Keratinocyte (primary cell): ENCODE measurements around the gene SLC17A5.

Experiments
- CTCF ChIP-seq, 3 experiments: IDR thresholded peaks in 1 of 3; conservative IDR thresholded peaks in 1 of 3; optimal IDR thresholded peaks in 1 of 3; 2 replicates in 2 of 3; 3 replicates in 1 of 3; pipeline versions ENCODE3 to v1.5.1; 2011; ENCODE audit warnings: low read length in 3 of 3, mild to moderate bottlenecking in 3 of 3, moderate library complexity in 2 of 3, control low read depth in 1 of 3, inconsistent platforms in 1 of 3; ENCODE audit not compliant: insufficient read depth in 2 of 3; ENCODE audit errors: extremely low read depth in 1 of 3
- EZH2 ChIP-seq: IDR thresholded peaks from one replicate; pipeline ENCODE4 v1.6.1; 2012; ENCODE audit warnings: inconsistent platforms, mild to moderate bottlenecking, low read length, moderate library complexity

GRCh38 chr6:73656531-73657145 lies 2.8 kb upstream of the SLC17A5 start:
- TF ChIP-seq CTCF (optimal IDR thresholded peaks at IDR 0.05 in 1 of 3, IDR thresholded peaks at IDR 0.05 in 1 of 3, conservative IDR thresholded peaks at IDR 0.05 in 1 of 3; ENCODE audit: extremely low read depth in 1 of 3, insufficient read depth in 2 of 3, low read length in 3 of 3) = no peak
- no peak for TF ChIP-seq EZH2
